Measurements from ENCODE around the gene UBAC2. TPM values are rescaled to one million over a fixed set of nuclear protein-coding genes. Genes with fewer than 3 reads are reported as not detected.

Gene UBAC2
- polyA plus RNA-seq, 4 donors, result 56.2 to 92.6 (median 76.0) TPM

GRCh38 chr13:99191900-99192399, 8.7 kb upstream of the UBAC2 start:
- peaks cover 0 to 2% (median 0%) of the 10 kb centered on the region in 3 donors for H3K4me1 ChIP-seq (ENCODE audit: control insufficient read depth in 3 of 3, insufficient read depth in 2 of 3, low read depth in 1 of 3, low read length in 2 of 3)
- no peaks in the 10 kb centered on the region for H3K27me3 ChIP-seq (ENCODE audit: control insufficient read depth in 3 of 3, insufficient read depth in 3 of 3, low read length in 3 of 3)
- no peak overlapping the region for H3K27ac ChIP-seq (ENCODE audit: low read depth in 1 of 3, low read length in 2 of 3)
- 22 to 54% (median 37%) methylated on average over 7 of the region's 7 CpGs for WGBS, 3 donors
- H3K4me3 ChIP-seq (ENCODE audit: low read depth in 1 of 3, low read length in 3 of 3), result no peak overlapping the region
- H3K9me3 ChIP-seq (ENCODE audit: control insufficient read depth in 2 of 2, insufficient read depth in 1 of 2, low read depth in 1 of 2, low read length in 1 of 2), result no peaks in the 10 kb centered on the region
- no peaks in the 10 kb centered on the region for H3K36me3 ChIP-seq (ENCODE audit: control insufficient read depth in 3 of 3, insufficient read depth in 2 of 3, low read depth in 1 of 3, low read length in 3 of 3)
- DNase-seq (peak; percentile 35 to 58), FAIRE-seq (no peak)

- no peaks in the 10 kb centered on the region for H3K9me3 ChIP-seq (ENCODE audit: control insufficient read depth in 2 of 2, insufficient read depth in 1 of 2, low read depth in 1 of 2, low read length in 1 of 2)
- DNase-seq (peak in 1 of 2 donors; percentile 23), FAIRE-seq (no peak)
- H3K4me1 ChIP-seq (ENCODE audit: control insufficient read depth in 3 of 3, insufficient read depth in 2 of 3, low read depth in 1 of 3, low read length in 2 of 3), result peaks cover 0 to 2% (median 0%) of the 10 kb centered on the region in 3 donors
- H3K27ac ChIP-seq (ENCODE audit: low read depth in 1 of 3, low read length in 2 of 3), result no peak overlapping the region
- H3K27me3 ChIP-seq (ENCODE audit: control insufficient read depth in 3 of 3, insufficient read depth in 3 of 3, low read length in 3 of 3), result no peaks in the 10 kb centered on the region
- no peak overlapping the region for H3K4me3 ChIP-seq (ENCODE audit: low read depth in 1 of 3, low read length in 3 of 3)
- H3K36me3 ChIP-seq (ENCODE audit: control insufficient read depth in 3 of 3, insufficient read depth in 2 of 3, low read depth in 1 of 3, low read length in 3 of 3), result no peaks in the 10 kb centered on the region
Measured at GRCh38 chr13:99192480-99192879, 8.2 kb upstream of the UBAC2 start.

DNA sequence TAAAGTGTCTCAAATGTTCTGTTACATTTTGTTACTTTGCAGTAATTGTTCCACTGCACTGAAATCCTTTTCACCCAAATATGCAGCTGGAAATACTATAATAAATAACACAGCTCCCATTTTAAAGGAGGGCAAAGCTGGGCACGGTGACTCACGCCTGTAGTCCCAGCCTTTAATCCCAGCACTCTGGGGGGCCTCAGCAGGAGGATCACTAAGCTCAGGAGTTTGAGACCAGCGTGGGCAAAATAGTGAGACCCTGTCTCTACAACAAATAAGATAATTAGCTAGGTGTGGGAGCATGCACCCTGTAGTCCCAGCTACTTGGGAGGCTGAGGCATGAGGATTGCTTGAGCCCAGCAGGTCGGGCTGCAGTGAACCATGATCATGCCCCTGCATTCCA, 7.5 kb upstream of the UBAC2 start:
- Histone ChIP-seq H3K4me3 (ENCODE audit: low read depth in 1 of 3, low read length in 3 of 3) (no peak overlapping the region), H3K36me3 (ENCODE audit: control insufficient read depth in 3 of 3, insufficient read depth in 2 of 3, low read depth in 1 of 3, low read length in 3 of 3) (no peaks in the 10 kb centered on the region), H3K9me3 (ENCODE audit: control insufficient read depth in 2 of 2, insufficient read depth in 1 of 2, low read depth in 1 of 2, low read length in 1 of 2) (no peaks in the 10 kb centered on the region), H3K4me1 (ENCODE audit: control insufficient read depth in 3 of 3, insufficient read depth in 2 of 3, low read depth in 1 of 3, low read length in 2 of 3) (peaks cover 0 to 2% (median 2%) of the 10 kb centered on the region in 3 donors), H3K27ac (ENCODE audit: low read depth in 1 of 3, low read length in 2 of 3) (no peak overlapping the region), H3K27me3 (ENCODE audit: control insufficient read depth in 3 of 3, insufficient read depth in 3 of 3, low read length in 3 of 3) (no peaks in the 10 kb centered on the region)
- 71 to 93% (median 90%) methylated on average over 4 of the region's 4 CpGs for WGBS, 3 donors
- DNase-seq (no peak), FAIRE-seq (no peak)

DNA sequence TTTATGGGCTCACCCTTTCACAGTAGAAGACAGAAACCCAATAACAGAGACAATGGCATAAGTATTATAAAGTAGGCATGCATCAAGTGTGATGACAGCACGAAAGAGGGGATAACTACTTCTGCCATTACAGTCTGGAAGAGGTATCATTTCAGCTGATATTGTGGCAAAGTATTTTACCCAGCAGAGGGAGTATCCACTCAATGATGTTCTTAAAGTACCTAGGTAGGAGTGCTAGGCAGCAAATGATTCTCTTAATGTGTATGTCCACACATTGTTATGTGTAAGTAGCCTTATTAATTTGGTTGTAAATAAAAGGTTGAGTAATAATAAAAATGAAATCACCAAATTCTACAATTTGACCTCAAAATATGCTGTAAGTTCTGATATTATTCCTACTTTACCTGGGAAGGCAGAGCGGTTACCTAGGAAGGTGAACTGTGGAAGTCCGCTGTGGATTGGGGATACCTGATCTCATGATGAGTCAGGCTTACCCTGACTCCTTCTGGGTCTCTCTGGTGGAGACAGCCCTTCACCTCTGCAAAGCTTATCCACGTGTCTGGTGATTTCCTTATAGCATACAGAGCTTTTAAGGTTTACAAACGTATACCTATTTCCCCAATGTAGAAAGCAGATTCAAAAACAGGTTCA, 4.1 kb upstream of the UBAC2 start:
- WGBS, 3 donors, result 62 to 78% (median 68%) methylated on average over 5 of the region's 5 CpGs
- Histone ChIP-seq H3K27me3 (ENCODE audit: control insufficient read depth in 3 of 3, insufficient read depth in 3 of 3, low read length in 3 of 3) (no peaks in the 10 kb centered on the region), H3K36me3 (ENCODE audit: control insufficient read depth in 3 of 3, insufficient read depth in 2 of 3, low read depth in 1 of 3, low read length in 3 of 3) (no peaks in the 10 kb centered on the region), H3K4me1 (ENCODE audit: control insufficient read depth in 3 of 3, insufficient read depth in 2 of 3, low read depth in 1 of 3, low read length in 2 of 3) (peaks cover 2 to 13% (median 2%) of the 10 kb centered on the region in 3 donors), H3K9me3 (ENCODE audit: control insufficient read depth in 2 of 2, insufficient read depth in 1 of 2, low read depth in 1 of 2, low read length in 1 of 2) (no peaks in the 10 kb centered on the region), H3K4me3 (ENCODE audit: low read depth in 1 of 3, low read length in 3 of 3) (no peak overlapping the region), H3K27ac (ENCODE audit: low read depth in 1 of 3, low read length in 2 of 3) (no peak overlapping the region)
- DNase-seq (peak in 1 of 2 donors; percentile 44), FAIRE-seq (no peak)

- DNase-seq (no peak), FAIRE-seq (no peak)
- no peaks in the 10 kb centered on the region for H3K27me3 ChIP-seq (ENCODE audit: control insufficient read depth in 3 of 3, insufficient read depth in 3 of 3, low read length in 3 of 3)
- H3K27ac ChIP-seq (ENCODE audit: low read depth in 1 of 3, low read length in 2 of 3), result peak overlapping the region in 1 of 3 donors; percentile 36
- H3K36me3 ChIP-seq (ENCODE audit: control insufficient read depth in 3 of 3, insufficient read depth in 2 of 3, low read depth in 1 of 3, low read length in 3 of 3), result no peaks in the 10 kb centered on the region
- peaks cover 0 to 14% (median 2%) of the 10 kb centered on the region in 3 donors for H3K4me1 ChIP-seq (ENCODE audit: control insufficient read depth in 3 of 3, insufficient read depth in 2 of 3, low read depth in 1 of 3, low read length in 2 of 3)
- no peak overlapping the region for H3K4me3 ChIP-seq (ENCODE audit: low read depth in 1 of 3, low read length in 3 of 3)
- H3K9me3 ChIP-seq (ENCODE audit: control insufficient read depth in 2 of 2, insufficient read depth in 1 of 2, low read depth in 1 of 2, low read length in 1 of 2), result no peaks in the 10 kb centered on the region
- WGBS, 3 donors, result 14 to 55% (median 29%) methylated on average over 5 of the region's 5 CpGs
Measured at GRCh38 chr13:99197117-99197651, 3.5 kb upstream of the UBAC2 start.

DNA sequence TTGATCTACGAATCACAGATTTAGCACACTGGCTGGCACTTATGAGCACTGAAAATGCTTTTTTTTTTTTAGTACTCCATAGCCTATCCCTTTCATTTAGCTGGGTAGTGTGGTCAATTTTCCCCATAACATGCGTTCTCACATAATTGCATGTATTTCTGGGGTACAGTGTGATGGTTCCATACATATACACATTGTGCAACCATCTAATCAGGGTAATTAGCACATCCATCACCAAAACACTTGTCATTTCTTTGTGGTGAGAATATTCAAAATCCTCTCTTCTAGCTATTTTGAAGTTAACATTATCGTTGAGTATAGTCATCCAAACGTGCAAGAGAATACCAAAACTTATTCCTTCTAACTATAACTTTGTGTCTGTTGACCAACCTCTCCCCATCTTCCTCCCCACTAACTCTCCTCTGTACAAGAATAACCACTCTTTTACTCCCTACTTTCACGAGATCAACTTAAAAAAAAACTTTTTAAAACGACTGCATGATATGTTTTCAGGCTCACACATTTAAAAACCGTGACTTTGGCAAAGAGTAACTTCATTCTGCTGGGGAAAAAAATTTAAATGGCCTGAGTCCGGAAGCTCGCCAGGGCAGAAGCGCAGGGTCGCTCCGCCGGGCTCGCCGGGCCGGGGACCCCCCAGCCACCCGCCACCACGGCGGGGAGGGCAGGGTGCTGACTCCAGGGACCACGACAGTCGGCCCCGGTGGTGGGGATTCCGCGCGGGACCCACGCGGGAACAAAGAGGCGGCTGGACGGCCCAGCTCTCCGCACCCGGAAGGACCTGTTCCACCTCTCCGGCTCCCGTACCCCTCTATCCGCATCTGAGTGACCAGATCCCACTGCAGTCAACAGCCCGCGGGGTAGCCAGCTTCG, 868 bp upstream of the UBAC2 start:
- Histone ChIP-seq H3K9me3 (ENCODE audit: control insufficient read depth in 2 of 2, insufficient read depth in 1 of 2, low read depth in 1 of 2, low read length in 1 of 2) (no peaks in the 10 kb centered on the region), H3K4me1 (ENCODE audit: control insufficient read depth in 3 of 3, insufficient read depth in 2 of 3, low read depth in 1 of 3, low read length in 2 of 3) (peaks cover 4 to 22% (median 8%) of the 10 kb centered on the region in 3 donors), H3K27me3 (ENCODE audit: control insufficient read depth in 3 of 3, insufficient read depth in 3 of 3, low read length in 3 of 3) (no peaks in the 10 kb centered on the region), H3K36me3 (ENCODE audit: control insufficient read depth in 3 of 3, insufficient read depth in 2 of 3, low read depth in 1 of 3, low read length in 3 of 3) (no peaks in the 10 kb centered on the region), H3K4me3 (ENCODE audit: low read depth in 1 of 3, low read length in 3 of 3) (peak overlapping the region; percentile 65 to 100 (median 85)), H3K27ac (ENCODE audit: low read depth in 1 of 3, low read length in 2 of 3) (peak overlapping the region; percentile 97 to 100 (median 97))
- FAIRE-seq (no peak), DNase-seq (peak in 1 of 2 donors; percentile 14)
- 1 to 3% (median 2%) methylated on average over 37 of the region's 37 CpGs for WGBS, 3 donors

DNA sequence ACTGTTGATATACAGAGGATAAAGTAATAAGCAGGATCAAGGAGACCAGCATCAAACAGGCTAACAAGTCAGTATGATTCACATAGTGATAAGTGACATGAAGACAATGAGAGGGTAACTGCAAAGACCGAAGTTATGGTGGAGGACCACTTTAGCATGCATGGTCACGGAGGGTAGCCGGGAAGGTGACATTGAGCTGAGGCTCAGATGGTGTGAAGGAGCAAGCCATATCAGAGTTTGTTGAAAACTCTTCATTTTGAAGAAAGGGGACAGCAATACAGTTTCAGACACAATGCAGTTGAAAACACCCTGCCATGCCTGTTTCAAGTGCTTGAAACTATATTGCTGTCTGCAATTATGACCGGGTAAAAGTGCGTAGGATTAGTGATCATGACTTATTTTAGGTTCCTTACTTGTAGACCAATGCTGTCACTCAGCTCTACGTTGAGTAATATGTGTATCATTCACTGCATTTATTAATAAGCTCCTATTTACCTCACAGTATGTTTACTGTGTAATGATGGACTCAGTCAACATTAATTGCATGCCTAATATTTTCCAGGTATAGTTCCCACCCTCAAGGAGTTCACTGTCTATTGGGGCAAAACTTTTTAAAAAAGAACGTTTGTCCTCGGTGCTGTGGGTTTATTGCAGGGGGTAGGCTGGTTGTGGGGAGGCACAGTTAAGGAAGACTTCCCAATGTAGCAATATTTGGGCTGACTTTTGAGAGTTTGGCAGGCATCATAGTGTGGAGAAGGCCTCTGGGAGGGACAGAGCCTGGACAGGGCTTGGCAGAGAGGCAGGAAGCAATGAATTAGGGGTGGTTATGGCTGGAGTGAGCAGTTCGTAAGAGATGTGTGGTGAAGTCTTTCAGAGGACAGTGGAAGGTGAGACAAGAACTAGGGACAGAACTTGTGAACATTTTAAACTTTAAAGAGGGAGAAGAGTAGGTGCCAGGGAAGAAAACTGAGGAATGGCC, 3.2 kb downstream of the UBAC2 start:
- 62 to 79% (median 73%) methylated on average over 9 of the region's 9 CpGs for WGBS, 3 donors
- no peak overlapping the region for H3K4me3 ChIP-seq (ENCODE audit: low read depth in 1 of 3, low read length in 3 of 3)
- FAIRE-seq (no peak), DNase-seq (no peak)
- H3K27ac ChIP-seq (ENCODE audit: low read depth in 1 of 3, low read length in 2 of 3), result peak overlapping the region in 1 of 3 donors; percentile 32
- peaks cover 0 to 27% (median 0%) of the 10 kb centered on the region in 3 donors for H3K36me3 ChIP-seq (ENCODE audit: control insufficient read depth in 3 of 3, insufficient read depth in 2 of 3, low read depth in 1 of 3, low read length in 3 of 3)
- peaks cover 4 to 17% (median 6%) of the 10 kb centered on the region in 3 donors for H3K4me1 ChIP-seq (ENCODE audit: control insufficient read depth in 3 of 3, insufficient read depth in 2 of 3, low read depth in 1 of 3, low read length in 2 of 3)
- no peaks in the 10 kb centered on the region for H3K27me3 ChIP-seq (ENCODE audit: control insufficient read depth in 3 of 3, insufficient read depth in 3 of 3, low read length in 3 of 3)
- no peaks in the 10 kb centered on the region for H3K9me3 ChIP-seq (ENCODE audit: control insufficient read depth in 2 of 2, insufficient read depth in 1 of 2, low read depth in 1 of 2, low read length in 1 of 2)

All from small intestine (tissue), 7 donors.